ENCODE data around the gene MLST8.

MLST8 gene

GRCh38 chr16:2205104-2205966 lies at the start of gene MLST8:
Gene MLST8 (plus strand): TSS chr16:2205454. CDS start chr16:2206086, 632 bp downstream.
- peak; percentile 56 for DNase-seq

- DNase-seq, result no peak
Observed at GRCh38 chr16:2155977-2156848, 49.0 kb upstream of the MLST8 start.

DNA sequence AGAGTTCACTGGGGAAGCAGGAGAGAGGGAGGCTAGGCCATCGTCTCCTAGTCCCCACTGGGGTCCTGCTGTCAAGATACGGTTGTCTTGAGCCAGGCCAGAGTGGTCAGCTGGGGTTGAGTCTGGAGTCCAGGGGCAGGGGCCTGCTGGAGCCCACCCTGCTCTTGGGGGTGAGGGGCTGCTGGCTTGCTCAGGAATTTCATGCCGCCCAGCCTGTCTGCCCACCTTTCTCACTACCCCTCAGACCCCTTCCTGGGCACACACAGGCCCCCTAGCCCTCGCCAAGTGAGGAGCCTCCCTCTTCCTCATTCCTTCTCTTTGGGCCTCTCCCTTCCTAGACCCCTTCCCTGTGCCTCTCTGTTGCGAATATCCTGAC lies 48.4 kb upstream of the MLST8 start:
- DNase-seq, result no peak

GRCh38 chr16:2157480-2158261 lies 47.6 kb upstream of the MLST8 start:
- DNase-seq, result no peak

- DNase-seq, result no peak
Observed at GRCh38 chr16:2158262-2158638, 47.0 kb upstream of the MLST8 start.

DNA sequence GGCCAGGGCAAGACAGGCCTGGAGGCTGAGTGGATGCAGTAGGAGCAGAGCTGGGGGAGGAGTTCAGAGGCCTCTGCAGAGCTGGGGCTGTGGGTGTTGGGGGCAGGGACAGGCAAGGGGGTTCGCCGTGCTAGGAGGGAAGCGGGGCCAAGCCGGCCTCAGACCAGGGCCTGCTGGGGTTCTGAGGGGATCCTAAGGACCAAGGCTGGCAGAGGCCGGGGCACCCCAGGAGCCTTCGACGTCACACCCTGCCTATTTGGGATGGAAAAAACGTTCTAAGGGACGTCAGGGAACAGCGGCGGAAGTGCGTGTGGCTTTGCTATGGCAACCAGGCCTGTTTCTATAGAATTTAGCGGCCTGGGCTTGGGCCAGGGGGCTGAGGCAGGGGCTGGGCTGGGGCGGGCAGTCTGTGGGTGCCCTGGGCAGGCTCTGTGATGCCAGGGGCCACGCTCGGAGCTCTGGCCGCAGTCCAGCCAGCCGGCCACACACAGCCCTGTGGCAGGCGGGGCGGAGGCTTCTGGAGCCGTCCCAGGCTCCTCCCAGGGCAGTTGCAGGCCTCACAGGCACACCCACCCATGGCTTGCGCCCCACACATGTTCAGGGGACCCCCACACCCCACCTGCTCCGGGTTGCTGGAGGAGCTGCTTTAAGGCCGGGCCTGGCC lies 45.9 kb upstream of the MLST8 start:
- no peak for DNase-seq

GRCh38 chr16:2160915-2161551 lies 44.2 kb upstream of the MLST8 start:
- no peak for DNase-seq

- DNase-seq, result no peak
Observed at GRCh38 chr16:2161911-2162310, 43.3 kb upstream of the MLST8 start.

- DNase-seq, result no peak
Observed at GRCh38 chr16:2162676-2163118, 42.6 kb upstream of the MLST8 start.

DNA sequence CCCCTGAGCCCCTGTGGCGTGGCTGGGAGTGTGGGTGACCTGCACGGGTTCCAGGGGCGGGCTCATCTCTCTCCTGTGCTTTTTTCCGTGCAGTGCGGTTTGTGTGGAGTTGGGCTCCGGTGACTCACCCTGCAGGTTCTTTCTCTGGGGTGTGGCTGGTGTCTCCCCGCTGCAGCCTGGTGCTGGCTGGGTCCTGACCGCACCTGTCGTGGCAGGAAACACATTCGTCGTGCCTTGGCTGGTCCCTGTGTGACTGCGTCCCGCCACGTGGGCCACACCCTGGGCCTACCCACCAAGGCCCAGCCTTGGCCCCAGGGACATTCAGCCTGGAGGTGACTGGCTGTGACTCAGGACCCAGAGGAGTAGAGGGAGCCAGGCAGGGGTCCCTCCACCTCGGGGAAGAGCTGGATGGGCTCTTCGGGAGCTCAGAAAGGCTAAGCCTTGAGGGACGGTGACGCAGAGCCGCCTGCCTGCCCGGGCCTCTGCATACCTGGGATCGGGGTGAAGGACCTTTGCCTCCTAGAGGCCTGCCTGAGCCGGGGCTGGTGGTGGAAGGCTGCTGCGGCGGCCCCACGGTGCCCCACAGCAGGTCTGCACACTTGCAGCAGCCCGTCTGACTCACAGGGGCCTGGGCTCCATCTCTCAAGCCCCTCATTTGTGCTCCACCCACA lies 41.9 kb upstream of the MLST8 start:
- DNase-seq, result no peak

- no peak for DNase-seq
Observed at GRCh38 chr16:2165861-2166260, 39.4 kb upstream of the MLST8 start.

- DNase-seq, result no peak
Observed at GRCh38 chr16:2166263-2167067, 38.8 kb upstream of the MLST8 start.

DNA sequence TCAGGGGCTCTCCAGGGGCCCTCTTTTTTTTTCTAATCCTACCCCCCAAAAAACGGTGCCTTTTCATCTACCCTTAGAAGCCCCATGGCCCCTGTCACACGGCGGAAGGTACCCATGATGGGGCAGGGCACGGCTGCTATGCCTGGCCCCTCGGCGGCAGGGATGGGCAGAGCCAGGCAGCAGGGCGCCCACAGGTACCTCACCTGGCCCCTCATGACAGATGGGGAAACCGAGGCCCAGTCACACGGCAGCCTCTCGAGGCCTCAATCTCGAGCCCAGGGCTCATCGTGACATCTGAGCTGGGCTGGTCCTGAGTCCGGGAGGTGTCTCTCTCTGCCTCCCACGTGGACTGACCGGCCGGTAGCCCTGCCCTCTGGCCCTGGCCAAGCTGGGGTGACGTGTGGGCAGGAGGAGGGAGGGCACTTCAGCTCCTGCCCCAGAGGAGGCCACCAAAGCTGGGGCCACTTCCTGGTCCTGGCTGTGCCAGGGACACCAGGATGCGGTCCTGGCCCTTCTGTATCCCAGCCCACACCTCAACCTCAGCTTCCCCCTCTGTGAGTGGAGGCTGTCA lies 38.1 kb upstream of the MLST8 start:
- DNase-seq, result no peak

- no peak for DNase-seq
Observed at GRCh38 chr16:2170080-2170479, 35.2 kb upstream of the MLST8 start.

DNA sequence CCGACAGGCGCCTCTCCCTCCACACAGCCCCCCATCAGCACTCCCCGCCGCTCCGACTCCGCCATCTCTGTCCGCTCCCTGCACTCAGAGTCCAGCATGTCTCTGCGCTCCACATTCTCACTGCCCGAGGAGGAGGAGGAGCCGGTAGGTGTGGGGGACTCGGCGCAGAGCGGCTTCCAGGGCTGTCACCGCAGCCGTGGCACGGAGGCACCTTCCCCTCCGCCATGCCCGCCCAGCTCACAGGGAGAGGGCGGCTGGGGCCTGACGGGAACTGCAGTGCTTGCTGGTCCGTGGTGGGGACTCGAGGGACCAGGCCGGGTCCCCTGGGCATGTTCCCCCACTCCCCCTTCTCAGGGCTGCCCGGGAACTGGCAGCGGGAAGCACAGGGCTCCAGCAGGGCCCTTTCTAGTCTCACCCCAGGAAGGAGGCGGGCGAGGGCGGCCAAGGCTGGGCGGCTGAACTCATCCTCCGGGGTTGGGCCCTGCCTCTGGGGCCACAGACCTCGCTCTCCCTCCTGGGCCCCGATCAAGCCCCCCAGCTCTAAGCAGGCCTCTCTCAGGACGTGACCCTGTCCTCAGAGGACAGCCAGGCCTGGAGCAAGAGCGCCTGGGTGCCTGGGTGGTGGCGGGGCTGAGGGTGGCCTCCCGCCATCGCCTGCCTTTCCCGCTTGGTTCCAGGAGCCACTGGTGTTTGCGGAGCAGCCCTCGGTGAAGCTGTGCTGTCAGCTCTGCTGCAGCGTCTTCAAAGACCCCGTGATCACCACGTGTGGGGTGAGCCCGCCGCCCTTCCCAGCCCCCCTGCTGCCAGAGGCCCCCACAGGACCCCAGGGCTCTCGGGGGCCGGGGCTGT lies 34.4 kb upstream of the MLST8 start:
- no peak for DNase-seq

DNA sequence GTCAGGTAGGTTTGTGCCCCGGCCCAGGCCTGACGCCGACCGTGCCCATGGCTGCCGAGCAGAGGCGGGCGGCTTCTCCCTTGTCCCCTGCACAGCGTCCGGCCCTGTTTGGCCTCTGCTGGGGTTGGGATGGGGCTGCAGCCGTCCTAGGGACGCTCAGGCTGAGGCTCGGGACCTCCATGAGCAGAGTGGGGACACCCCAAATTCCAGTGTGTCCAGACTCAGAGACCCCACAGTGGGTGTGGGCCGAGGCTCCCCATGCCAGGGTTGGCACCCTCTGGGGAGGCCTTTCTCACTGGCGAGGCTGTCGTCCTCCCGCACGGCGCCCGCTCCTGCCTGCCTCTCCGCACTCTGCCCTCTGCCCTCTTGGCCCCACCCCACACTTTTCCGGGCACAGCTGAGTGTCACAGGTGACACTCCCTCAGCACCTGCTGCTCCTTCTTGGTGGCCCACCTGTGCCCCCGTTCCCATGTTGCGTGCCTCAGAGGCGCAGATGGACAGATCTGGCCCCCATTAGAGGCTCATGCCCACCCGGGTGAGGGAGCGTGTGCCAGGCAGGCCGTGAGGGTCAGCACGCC lies 33.6 kb upstream of the MLST8 start:
- no peak for DNase-seq

DNA sequence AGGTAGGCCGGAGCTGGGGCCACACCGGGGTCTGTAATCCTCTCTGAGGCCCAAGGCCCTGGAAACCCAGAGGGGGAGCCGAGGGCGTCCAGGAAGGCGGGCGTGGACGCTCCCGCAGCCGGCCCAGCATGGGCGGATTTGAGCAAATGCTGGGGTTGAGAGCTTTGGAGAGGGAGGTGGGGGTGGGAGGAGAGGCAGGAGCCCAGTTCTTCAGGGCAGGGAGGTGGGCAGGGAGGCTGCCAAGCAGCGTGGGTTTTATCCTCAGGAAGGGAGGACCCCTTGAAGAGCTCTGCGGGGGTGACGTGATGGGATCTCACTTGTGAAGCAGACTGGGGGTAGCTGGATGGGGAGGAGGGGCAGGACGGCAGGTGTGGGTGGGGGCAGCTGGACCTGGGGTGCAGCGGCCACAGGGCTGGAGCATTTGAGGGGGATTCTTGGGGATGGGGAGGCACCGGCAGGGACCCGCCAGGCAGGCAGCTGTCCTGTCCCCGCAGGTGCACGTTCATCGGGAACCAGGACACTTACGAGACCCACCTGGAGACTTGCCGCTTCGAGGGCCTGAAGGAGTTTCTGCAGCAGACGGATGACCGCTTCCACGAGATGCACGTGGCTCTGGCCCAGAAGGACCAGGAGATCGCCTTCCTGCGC lies 32.4 kb upstream of the MLST8 start:
- no peak for DNase-seq

GRCh38 chr16:2173366-2173765 lies 31.9 kb upstream of the MLST8 start:
- no peak for DNase-seq

All from NCI-H1694 (cell line).